ENCODE measurements around the gene ITPKB. TPM values are rescaled to one million over a fixed set of nuclear protein-coding genes. Genes with fewer than 3 reads are reported as not detected.

Gene ITPKB
- total RNA-seq, 1 experiment from 2014 or later: 9.5 TPM

- peaks cover 51% of the 10 kb centered on the region for H3K4me1 Mint-ChIP-seq (ENCODE audit: insufficient read depth, unreplicated experiment)
- TF ChIP-seq, protein P1, sequence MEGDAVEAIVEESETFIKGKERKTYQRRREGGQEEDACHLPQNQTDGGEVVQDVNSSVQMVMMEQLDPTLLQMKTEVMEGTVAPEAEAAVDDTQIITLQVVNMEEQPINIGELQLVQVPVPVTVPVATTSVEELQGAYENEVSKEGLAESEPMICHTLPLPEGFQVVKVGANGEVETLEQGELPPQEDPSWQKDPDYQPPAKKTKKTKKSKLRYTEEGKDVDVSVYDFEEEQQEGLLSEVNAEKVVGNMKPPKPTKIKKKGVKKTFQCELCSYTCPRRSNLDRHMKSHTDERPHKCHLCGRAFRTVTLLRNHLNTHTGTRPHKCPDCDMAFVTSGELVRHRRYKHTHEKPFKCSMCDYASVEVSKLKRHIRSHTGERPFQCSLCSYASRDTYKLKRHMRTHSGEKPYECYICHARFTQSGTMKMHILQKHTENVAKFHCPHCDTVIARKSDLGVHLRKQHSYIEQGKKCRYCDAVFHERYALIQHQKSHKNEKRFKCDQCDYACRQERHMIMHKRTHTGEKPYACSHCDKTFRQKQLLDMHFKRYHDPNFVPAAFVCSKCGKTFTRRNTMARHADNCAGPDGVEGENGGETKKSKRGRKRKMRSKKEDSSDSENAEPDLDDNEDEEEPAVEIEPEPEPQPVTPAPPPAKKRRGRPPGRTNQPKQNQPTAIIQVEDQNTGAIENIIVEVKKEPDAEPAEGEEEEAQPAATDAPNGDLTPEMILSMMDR (IDR thresholded peaks at IDR 0.05; ENCODE audit: unreplicated experiment): no peak
- CTCF ChIA-PET: interaction anchor here (0.6 to 7.4 kb wide), 12 partner anchors 15 to 190 kb away, joined by 3 to 57 read pairs (median 4); no protein-coding TSS in a partner anchor
These were observed 80.4 kb downstream of the ITPKB start for GRCh38 chr1:226658546-226659125.

DNA sequence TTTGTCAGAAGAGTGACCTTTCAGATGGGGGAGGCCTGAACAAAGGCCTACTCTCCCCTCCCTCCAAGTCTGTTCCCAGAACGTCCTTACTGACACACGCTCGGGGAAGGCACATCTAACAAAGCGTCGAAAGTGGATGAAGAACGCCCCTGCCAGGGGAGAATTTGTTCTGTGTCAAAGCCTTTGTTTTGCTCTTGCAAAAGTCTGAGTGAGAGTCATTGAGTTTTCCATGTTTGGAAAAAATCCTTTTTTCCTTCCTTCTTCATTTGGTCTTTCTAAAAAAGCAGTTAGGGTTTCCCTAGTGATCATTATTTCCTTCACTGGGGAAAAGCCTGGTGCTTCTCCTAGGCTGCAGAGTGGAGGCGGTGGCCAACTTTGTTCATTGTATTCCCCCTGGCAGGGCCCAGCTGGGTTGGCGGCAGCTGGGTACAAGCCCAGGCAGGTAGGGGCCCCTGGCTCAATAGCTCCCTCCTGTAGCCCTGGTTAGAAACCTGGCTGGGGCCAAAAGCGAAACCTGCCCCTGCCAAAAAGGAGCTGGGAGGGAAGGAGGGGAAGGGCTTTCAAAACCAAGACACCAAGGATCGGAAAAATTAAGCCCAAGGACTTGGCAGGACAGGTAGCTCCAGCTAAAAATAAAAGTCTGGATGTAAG, 81.1 kb downstream of the ITPKB start:
- POLR2A ChIA-PET: interaction anchor here (0.7 to 4.5 kb wide), 18 partner anchors 10 to 251 kb away, joined by 3 to 30 read pairs (median 6); no protein-coding TSS in a partner anchor
- CTCF ChIA-PET: interaction anchor here (0.6 to 7.4 kb wide), 13 partner anchors 15 to 485 kb away, joined by 3 to 57 read pairs (median 4); no protein-coding TSS in a partner anchor
- no TSS peak for BruUV-seq (replicated peaks)
- intact Hi-C loops (cut with micrococcal nuclease): loop anchor here (5.0 kb wide), 2 partner anchors 49 to 104 kb away; no protein-coding TSS in a partner anchor
- TF ChIP-seq, protein P1 (IDR thresholded peaks at IDR 0.05; ENCODE audit: unreplicated experiment): no peak
- no peaks in the 10 kb centered on the region for H3K36me3 Mint-ChIP-seq (ENCODE audit: insufficient read depth, unreplicated experiment)
- peak overlapping the region; percentile 75 for H3K27ac Mint-ChIP-seq (ENCODE audit: low read depth, unreplicated experiment)
- H3K4me1 Mint-ChIP-seq (ENCODE audit: insufficient read depth, unreplicated experiment): peaks cover 45% of the 10 kb centered on the region
- H3K27me3 Mint-ChIP-seq (ENCODE audit: insufficient read depth, unreplicated experiment): no peaks in the 10 kb centered on the region
- H3K9me3 Mint-ChIP-seq (ENCODE audit: unreplicated experiment): no peaks in the 10 kb centered on the region
- peak; percentile 98 for DNase-seq (ENCODE audit: unreplicated experiment)
- peak overlapping the region; percentile 45 for H3K4me3 Mint-ChIP-seq (ENCODE audit: unreplicated experiment)

More at GRCh38 chr1:226658546-226659125, 80.4 kb downstream of the ITPKB start:
- DNase-seq (ENCODE audit: unreplicated experiment): no peak
- Mint-ChIP-seq H3K4me3 (ENCODE audit: unreplicated experiment) (no peak overlapping the region), H3K36me3 (ENCODE audit: insufficient read depth, unreplicated experiment) (no peaks in the 10 kb centered on the region), H3K9me3 (ENCODE audit: unreplicated experiment) (no peaks in the 10 kb centered on the region), H3K27me3 (ENCODE audit: insufficient read depth, unreplicated experiment) (no peaks in the 10 kb centered on the region), H3K27ac (ENCODE audit: low read depth, unreplicated experiment) (peak overlapping the region; percentile 75)
- no TSS peak for BruUV-seq (replicated peaks)
- intact Hi-C loops (cut with micrococcal nuclease): loop anchor here (5.0 kb wide), 2 partner anchors 49 to 104 kb away; no protein-coding TSS in a partner anchor
- POLR2A ChIA-PET: interaction anchor here (0.7 to 4.5 kb wide), 17 partner anchors 9 to 252 kb away, joined by 3 to 30 read pairs (median 6); no protein-coding TSS in a partner anchor

DNA sequence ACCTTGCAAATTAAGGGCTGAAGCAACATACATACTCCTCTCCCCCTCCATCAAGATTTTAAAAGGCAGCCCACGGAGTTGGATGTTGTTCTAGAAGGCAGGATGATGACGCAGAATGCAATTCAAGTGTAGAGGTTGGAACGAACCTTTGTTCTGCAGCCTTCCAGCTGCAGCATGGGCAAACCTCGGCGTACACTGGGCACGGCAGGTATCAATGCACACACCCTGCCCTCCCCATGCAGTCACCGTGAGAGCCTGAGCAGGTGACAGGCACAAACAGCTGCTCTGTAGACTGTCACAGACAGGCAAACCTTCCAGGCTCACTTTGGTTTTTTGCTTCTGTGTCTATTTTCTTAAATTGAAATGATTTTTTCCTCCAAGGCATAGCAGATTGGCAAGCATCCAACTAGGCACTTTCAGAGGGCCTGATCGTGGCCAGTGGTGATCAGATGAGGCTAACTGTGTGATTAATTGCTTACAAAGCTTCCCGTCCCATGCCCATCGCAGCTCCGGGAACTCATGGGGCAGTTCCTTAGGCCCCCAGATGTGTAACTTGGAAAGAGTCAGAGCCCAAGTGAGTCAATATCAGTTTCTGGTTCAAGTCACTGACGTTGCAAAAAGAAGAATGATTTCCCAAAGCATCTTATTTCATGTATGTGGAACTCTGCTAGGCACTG, 82.3 kb downstream of the ITPKB start:
- Mint-ChIP-seq H3K4me1 (ENCODE audit: insufficient read depth, unreplicated experiment) (peaks cover 32% of the 10 kb centered on the region), H3K9me3 (ENCODE audit: unreplicated experiment) (no peaks in the 10 kb centered on the region), H3K27ac (ENCODE audit: low read depth, unreplicated experiment) (peak overlapping the region; percentile 75), H3K4me3 (ENCODE audit: unreplicated experiment) (peak overlapping the region; percentile 45), H3K27me3 (ENCODE audit: insufficient read depth, unreplicated experiment) (no peaks in the 10 kb centered on the region), H3K36me3 (ENCODE audit: insufficient read depth, unreplicated experiment) (no peaks in the 10 kb centered on the region)
- ChIA-PET CTCF (interaction anchor here (0.6 to 7.4 kb wide), 7 partner anchors 16 to 231 kb away, joined by 3 to 57 read pairs (median 4); no protein-coding TSS in a partner anchor), POLR2A (interaction anchor here (0.6 to 4.5 kb wide), 20 partner anchors 9 to 733 kb away, joined by 3 to 30 read pairs (median 5); partner anchors contain the start of gene ITPKB)
- intact Hi-C loops (cut with micrococcal nuclease): loop anchor here (5.0 kb wide), 2 partner anchors 51 to 106 kb away; no protein-coding TSS in a partner anchor
- TF ChIP-seq, protein P1 (IDR thresholded peaks at IDR 0.05; ENCODE audit: unreplicated experiment): no peak
- no TSS peak for BruUV-seq (replicated peaks)
- DNase-seq (ENCODE audit: unreplicated experiment): peak; percentile 98

Data from MCF 10A (cell line).